Psoas muscle (tissue), 8 donors: ENCODE results near the gene NME3. TPM values are rescaled to one million over a fixed set of nuclear protein-coding genes. Genes with fewer than 3 reads are reported as not detected.

ENCODE experiments used
- ATAC-seq, 4 donors: fragments of 200-7000 bp; cut with Tn5 transposase; one replicate each; pipeline ENCODE4 v1.9.1; 2020; ENCODE audit warnings: moderate library complexity in 3 of 4, mild to moderate bottlenecking in 2 of 4
- DNase-seq, 2 donors: peaks; one replicate each; pipeline ENCODE4 v3.0.0-alpha.2; 2020
- H3K27ac ChIP-seq: fragments of 200-600 bp; one replicate; pipeline ENCODE4 v1.8.0; 2022
- H3K27me3 ChIP-seq, 3 donors: fragments of 200-600 bp in 1 of 3; one replicate each; pipeline versions ENCODE4 v1.6.1 to v1.8.0; 2013 to 2022; ENCODE audit warnings: low read length in 2 of 3, mild to moderate bottlenecking in 2 of 3, moderate library complexity in 1 of 3; ENCODE audit not compliant: insufficient read depth in 3 of 3
- H3K36me3 ChIP-seq, 2 donors: fragments of 200-600 bp in 1 of 2; one replicate each; pipeline versions ENCODE4 v1.6.1 to v1.8.0; 2013 to 2022; ENCODE audit warnings: low read depth in 1 of 2, mild to moderate bottlenecking in 1 of 2, moderate library complexity in 1 of 2; ENCODE audit not compliant: insufficient read depth in 1 of 2
- H3K4me1 ChIP-seq: fragments of 200-600 bp; one replicate; pipeline ENCODE4 v1.8.0; 2022
- H3K4me3 ChIP-seq: fragments of 200-600 bp; one replicate; pipeline ENCODE4 v1.8.0; 2022; ENCODE audit warnings: mild to moderate bottlenecking
- H3K9me3 ChIP-seq: fragments of 200-600 bp; one replicate; pipeline ENCODE4 v1.8.0; 2022
- WGBS, 3 donors: extraction: QIAGEN DNeasy Blood & Tissue Kit; methylation state at CpG; one replicate each; pipeline versions ENCODE4 v1.1.6 to v1.1.7; 2013; 5-methylcytosine and 5-hydroxymethylcytosine counted together
- intact Hi-C, 2 donors: fragments of 100-400 bp; cut with DNase I; formaldehyde crosslinking; loops; one replicate each; pipeline versions ENCODE4 v1.11.0 to v1.14.2; 2022
- polyA plus RNA-seq, 3 donors: library from polyadenylated mRNA; stranded (reverse); fragments of 200-250 nt; gene quantifications; one replicate each; pipeline ENCODE4 v1.2.3, GENCODE V29; 2013
- total RNA-seq, 4 donors: library from RNA; stranded (reverse); fragmentation: NEBNext Ultra II Directional in 2 of 4; extraction: Animal tissue kit (Norgen Biotek cat#: 25700) in 2 of 4; gene quantifications; one replicate each; pipeline versions ENCODE4 v1.2.1 to v1.2.4, GENCODE V29; 2021 to 2023
- TF ChIP-seq, protein P1 (sequence below): fragments of 200-600 bp; IDR thresholded peaks from one replicate; pipeline ENCODE4 v1.8.0; 2022; ENCODE audit warnings: antibody characterized with exemption
- donor health status: healthy with polysubstance abuse.
- donor health status: DM: no; HTN: no; CAD: no; lungs with moderate emphysema.
- donor health status: Bipolar disorder and iron deficiency.
- donor health status: healthy.
- donor health status: DM: yes; HTN: yes; CAD: no.
- donor health status: DM: no; HTN: no; CAD: no.
- donor health status: DM: no; HTN: no; CAD: no.
- donor health status: DM: yes; HTN: yes; CAD: no.

NME3 gene
- total and polyA plus RNA-seq, 7 donors, result 9.9 to 27.1 (median 18.8) TPM

DNA sequence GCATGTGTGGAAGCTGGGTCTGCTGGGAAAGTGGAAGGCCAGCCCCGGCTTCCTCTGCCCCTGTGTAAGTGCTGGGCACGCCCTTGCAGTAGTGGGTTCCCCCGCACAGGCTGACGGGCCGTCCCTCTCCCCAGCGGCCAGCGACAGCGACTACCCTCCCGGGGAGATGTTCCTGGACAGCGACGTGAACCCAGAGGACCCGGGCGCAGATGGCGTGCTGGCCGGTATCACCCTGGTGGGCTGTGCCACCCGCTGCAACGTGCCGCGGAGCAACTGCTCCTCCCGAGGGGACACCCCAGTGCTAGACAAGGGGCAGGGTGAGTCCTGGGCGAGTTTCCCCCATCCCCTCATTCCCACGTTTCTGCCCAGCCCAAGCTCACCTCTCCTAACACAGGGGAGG is 5.5 kb downstream of the NME3 start:
- TF ChIP-seq, protein P1, sequence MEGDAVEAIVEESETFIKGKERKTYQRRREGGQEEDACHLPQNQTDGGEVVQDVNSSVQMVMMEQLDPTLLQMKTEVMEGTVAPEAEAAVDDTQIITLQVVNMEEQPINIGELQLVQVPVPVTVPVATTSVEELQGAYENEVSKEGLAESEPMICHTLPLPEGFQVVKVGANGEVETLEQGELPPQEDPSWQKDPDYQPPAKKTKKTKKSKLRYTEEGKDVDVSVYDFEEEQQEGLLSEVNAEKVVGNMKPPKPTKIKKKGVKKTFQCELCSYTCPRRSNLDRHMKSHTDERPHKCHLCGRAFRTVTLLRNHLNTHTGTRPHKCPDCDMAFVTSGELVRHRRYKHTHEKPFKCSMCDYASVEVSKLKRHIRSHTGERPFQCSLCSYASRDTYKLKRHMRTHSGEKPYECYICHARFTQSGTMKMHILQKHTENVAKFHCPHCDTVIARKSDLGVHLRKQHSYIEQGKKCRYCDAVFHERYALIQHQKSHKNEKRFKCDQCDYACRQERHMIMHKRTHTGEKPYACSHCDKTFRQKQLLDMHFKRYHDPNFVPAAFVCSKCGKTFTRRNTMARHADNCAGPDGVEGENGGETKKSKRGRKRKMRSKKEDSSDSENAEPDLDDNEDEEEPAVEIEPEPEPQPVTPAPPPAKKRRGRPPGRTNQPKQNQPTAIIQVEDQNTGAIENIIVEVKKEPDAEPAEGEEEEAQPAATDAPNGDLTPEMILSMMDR, result no peak
- Histone ChIP-seq H3K4me1 (peaks cover 5% of the 10 kb centered on the region), H3K36me3 (peaks cover 4 to 82% of the 10 kb centered on the region in 2 donors), H3K27ac (no peak overlapping the region), H3K4me3 (no peak overlapping the region), H3K9me3 (no peaks in the 10 kb centered on the region), H3K27me3 (no peaks in the 10 kb centered on the region)
- WGBS, 3 donors, result 86 to 92% (median 90%) methylated on average over 20 to 22 of the region's 22 CpGs
- ATAC-seq (no peak), DNase-seq (no peak)
- intact Hi-C loops, result no loop called here

DNA sequence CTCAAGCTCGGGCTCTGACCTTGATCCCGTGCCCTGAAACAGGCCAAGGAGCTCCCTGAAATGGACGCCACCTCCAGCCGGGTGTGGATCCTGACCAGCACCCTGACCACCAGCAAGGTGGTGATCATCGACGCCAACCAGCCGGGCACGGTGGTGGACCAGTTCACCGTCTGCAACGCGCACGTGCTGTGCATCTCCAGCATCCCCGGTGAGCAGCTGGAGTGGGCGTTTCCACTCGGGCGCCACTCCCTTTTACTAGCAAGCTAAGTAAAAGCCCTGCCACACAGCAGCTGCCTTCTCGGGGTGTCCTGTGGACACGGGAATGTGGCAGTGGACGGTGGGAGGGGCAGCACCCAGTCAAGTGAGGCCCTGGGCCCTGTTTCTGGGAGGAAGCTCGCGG is 6.4 kb downstream of the NME3 start:
- Histone ChIP-seq H3K4me3 (no peak overlapping the region), H3K9me3 (no peaks in the 10 kb centered on the region), H3K27me3 (no peaks in the 10 kb centered on the region), H3K4me1 (no peaks in the 10 kb centered on the region), H3K27ac (no peak overlapping the region), H3K36me3 (peaks cover 4 to 91% of the 10 kb centered on the region in 2 donors)
- WGBS, 3 donors, result 90 to 92% (median 91%) methylated on average over 21 of the region's 21 CpGs
- TF ChIP-seq, protein P1, result no peak
- no peak for ATAC-seq
- DNase-seq, result no peak
- intact Hi-C loops, result no loop called here

DNA sequence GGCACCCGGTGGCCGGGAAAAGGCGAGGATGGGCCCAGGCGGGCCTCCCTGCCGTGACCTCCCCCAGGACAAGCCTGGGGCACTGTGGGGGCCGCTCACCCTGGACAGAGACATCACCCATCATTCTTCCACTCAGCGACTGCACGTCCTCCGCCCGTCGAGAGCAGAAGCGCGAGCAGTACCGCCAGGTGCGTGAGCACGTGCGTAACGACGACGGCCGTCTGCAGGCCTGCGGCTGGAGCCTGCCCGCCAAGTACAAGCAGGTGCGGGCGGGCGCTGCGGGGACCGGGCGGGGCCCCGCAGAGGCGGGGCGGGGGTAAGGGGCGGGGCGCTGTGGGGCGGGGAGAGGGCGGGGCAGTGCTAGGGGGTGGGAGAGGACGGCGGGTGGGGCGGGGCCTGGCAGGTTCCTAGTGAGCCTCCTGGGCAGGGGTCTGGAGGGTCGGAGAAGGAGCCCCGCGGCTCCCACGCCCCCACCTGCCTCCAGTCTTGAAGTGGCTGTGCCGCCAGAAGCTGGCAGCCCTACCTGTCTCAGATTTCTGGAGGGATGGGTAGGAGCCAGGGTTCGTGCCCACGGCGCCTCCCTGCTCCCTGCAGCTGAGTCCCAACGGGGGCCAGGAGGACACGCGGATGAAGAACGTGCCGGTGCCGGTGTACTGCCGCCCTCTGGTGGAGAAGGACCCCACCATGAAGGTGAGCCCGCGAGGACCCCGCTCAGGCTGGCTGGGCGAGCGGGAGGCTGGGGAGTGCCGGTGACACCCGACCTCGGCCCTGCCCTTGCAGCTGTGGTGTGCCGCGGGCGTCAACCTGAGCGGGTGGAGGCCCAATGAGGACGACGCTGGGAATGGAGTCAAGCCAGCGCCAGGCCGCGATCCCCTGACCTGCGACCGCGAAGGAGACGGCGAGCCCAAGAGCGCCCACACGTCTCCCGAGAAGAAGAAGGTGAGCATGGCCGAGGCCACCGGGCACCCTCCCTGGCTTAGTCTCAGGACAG is 7.5 kb downstream of the NME3 start:
- Histone ChIP-seq H3K4me3 (no peak overlapping the region), H3K36me3 (peaks cover 4 to 89% of the 10 kb centered on the region in 2 donors), H3K27ac (peak overlapping the region; percentile 3), H3K27me3 (no peaks in the 10 kb centered on the region), H3K9me3 (no peaks in the 10 kb centered on the region), H3K4me1 (no peaks in the 10 kb centered on the region)
- peak; percentile 10 to 55 (median 47) for ATAC-seq
- 69 to 73% (median 72%) methylated on average over 62 to 80 of the region's 81 CpGs for WGBS, 3 donors
- DNase-seq, result peak in 1 of 2 donors; percentile 74
- TF ChIP-seq, protein P1, result peak; percentile 24
- intact Hi-C loops, result no loop called here

DNA sequence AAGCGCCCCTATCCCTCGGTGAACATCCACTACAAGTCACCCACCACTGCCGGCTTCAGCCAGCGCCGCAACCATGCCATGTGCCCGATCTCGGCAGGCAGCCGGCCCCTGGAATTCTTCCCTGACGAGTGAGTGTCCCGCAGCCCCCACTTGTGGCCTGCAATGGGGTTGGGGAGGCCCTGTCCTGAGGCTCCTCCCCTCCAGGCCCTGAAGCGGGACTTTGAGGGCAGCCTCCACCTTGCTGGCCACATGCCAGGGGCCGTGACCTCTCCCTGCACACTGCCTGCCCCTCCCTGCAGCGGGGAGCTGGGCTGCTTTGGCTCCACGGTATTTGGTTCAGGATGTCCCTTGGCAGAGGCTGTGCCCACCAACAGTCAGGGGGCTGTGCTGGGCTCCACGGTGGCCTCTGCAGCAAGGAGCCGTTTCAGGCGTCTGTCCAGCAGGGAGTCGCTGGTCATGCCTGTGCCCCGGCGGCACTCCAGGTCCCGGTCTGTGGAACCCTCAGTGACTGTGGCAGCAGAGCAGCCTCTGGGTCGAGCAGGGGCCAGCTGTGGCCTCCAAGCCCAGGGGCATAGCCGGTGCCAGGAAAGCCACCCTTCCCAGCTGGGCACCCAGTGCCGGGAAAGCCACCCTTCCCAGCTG is 8.3 kb downstream of the NME3 start:
- no peaks in the 10 kb centered on the region for H3K4me1 ChIP-seq
- TF ChIP-seq, protein P1, result no peak
- ATAC-seq (peak in 1 of 4 donors; percentile 4), DNase-seq (peak in 1 of 2 donors; percentile 61)
- WGBS, 3 donors, result 71 to 79% (median 72%) methylated on average over 23 to 24 of the region's 24 CpGs
- H3K27me3 ChIP-seq, result no peaks in the 10 kb centered on the region
- peaks cover 4 to 87% of the 10 kb centered on the region in 2 donors for H3K36me3 ChIP-seq
- intact Hi-C loops, result no loop called here
- no peaks in the 10 kb centered on the region for H3K9me3 ChIP-seq
- no peak overlapping the region for H3K4me3 ChIP-seq
- H3K27ac ChIP-seq, result no peak overlapping the region
